ENCODE results near the gene PRRX2. TPM values are rescaled to one million over a fixed set of nuclear protein-coding genes. Genes with fewer than 3 reads are reported as not detected.

PRRX2 gene
- total RNA-seq, 2 donors from 2014 or later = 3.3 to 6.1 TPM

DNA sequence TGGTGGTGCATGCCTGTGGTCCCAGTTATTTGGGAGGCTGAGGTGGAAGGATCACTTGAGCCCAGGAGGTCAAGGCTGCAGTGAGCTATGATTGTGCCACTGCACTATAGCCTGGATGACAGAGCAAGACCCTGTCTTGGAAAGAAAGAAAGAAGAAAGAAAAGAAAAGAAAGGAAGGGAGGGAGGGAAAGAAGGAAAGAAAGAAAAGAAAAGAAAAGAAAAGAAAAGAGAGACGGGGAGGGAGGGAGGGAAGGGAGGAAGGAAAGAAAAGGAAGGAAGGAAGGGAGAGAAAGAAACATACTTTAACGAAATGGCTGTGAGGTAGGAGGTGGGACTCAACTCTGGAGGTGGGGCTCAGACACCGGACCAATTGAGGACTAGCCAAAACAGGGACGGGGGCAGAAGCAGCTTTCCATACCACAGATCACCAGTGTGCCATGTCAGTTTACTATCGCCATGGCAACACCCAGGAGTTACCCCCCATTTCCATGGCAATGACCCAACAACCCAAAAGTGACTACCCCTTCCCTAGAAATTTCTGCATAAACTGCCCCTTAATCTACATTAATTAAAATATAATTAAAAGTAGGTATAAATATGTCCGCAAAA lies 66.1 kb downstream of the PRRX2 start:
- ATAC-seq (replicated peaks in 1 of 2) (no peak), DNase-seq (no peak)
- no peak overlapping the region for H3K27ac Mint-ChIP-seq
- peaks cover 6% of the 10 kb centered on the region for H3K27me3 Mint-ChIP-seq (ENCODE audit: low read depth)
- no peaks in the 10 kb centered on the region for H3K9me3 Mint-ChIP-seq
- peaks cover 4% of the 10 kb centered on the region for H3K4me1 Mint-ChIP-seq (ENCODE audit: low read depth)
- H3K4me3 Mint-ChIP-seq = no peak overlapping the region
- no peaks in the 10 kb centered on the region for H3K36me3 Mint-ChIP-seq (ENCODE audit: insufficient read depth in 2 of 2)

DNA sequence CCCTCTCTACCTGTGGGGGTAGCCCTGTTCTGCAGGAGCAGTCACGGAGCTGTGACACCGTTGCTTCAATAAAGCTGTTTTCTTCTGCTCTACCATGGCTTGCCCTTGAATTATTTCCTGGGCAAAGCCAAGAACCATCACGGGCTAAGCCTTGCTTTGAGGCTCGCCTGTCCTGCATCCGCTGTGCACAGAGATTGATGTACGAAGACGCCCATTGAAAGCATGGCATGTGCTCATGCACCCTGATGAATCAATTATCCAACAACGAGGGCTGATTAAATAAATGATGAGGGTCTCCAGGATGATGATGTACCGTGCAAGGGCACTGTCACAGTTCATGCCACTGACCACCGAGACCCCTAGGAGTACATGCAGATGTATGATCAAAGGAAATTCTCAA lies 66.7 kb downstream of the PRRX2 start:
- Mint-ChIP-seq H3K9me3 (no peaks in the 10 kb centered on the region), H3K27me3 (ENCODE audit: low read depth) (peaks cover 6% of the 10 kb centered on the region), H3K4me1 (ENCODE audit: low read depth) (peaks cover 1% of the 10 kb centered on the region), H3K27ac (no peak overlapping the region), H3K36me3 (ENCODE audit: insufficient read depth in 2 of 2) (no peaks in the 10 kb centered on the region), H3K4me3 (no peak overlapping the region)
- ATAC-seq (replicated peaks in 1 of 2) (no peak), DNase-seq (no peak)

DNA sequence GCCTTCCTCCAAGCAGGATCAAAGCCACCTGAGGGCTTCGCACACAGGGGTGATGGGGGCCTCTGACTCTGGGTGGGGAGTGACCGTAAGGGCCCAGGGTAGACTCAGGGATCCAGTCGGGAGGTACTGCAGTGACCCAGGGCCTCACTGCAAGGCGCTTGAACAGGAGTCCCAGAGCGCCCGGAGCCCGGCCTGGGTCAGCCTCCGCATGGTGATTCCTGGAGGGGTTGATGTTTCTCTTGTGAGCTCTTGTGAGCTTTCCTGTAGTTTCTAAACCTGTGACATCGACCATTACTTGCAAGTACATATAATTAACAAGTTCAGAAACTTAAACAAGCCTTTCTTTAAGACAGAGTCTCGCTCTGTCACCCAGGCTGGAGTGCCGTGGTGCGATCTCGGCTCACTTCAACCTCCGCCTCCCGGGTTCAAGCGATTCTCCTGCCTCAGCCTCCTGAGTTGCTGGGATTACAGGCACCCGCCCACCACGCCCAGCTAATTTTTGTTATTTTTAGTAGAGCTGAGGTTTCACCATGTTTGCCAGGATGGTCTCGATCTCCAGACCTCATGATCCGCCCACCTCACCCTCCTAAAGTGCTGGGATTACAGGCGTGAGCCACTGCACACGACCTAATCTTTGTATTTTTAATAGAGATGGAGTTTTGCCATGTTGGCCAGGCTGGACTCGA lies 67.6 kb downstream of the PRRX2 start:
- Mint-ChIP-seq H3K9me3 (no peaks in the 10 kb centered on the region), H3K4me3 (no peak overlapping the region), H3K36me3 (ENCODE audit: insufficient read depth in 2 of 2) (no peaks in the 10 kb centered on the region), H3K4me1 (ENCODE audit: low read depth) (peaks cover 9% of the 10 kb centered on the region), H3K27me3 (ENCODE audit: low read depth) (peaks cover 6% of the 10 kb centered on the region), H3K27ac (no peak overlapping the region)
- ATAC-seq (replicated peaks in 1 of 2) = no peak
- DNase-seq = no peak

DNA sequence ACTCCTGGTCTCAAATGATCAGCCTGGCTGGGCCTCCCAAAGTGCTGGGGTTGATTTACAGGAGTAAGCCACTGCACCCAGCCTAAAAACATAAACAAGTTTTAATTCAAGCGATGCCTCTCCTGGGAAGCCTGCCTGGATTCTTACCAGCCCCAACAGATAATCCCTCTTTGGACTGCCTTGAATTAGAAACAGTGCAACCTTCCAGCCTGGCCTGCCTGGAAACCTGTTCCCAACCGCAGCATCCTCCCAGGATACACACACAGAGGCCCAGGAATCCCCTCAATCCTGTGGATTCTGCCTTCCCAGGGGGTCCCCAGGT lies 68.1 kb downstream of the PRRX2 start:
- H3K36me3 Mint-ChIP-seq (ENCODE audit: insufficient read depth in 2 of 2) = no peaks in the 10 kb centered on the region
- no peak overlapping the region for H3K4me3 Mint-ChIP-seq
- H3K27ac Mint-ChIP-seq = no peak overlapping the region
- H3K9me3 Mint-ChIP-seq = no peaks in the 10 kb centered on the region
- DNase-seq (no peak), ATAC-seq (replicated peaks in 1 of 2) (no peak)
- peaks cover 14% of the 10 kb centered on the region for H3K4me1 Mint-ChIP-seq (ENCODE audit: low read depth)
- H3K27me3 Mint-ChIP-seq (ENCODE audit: low read depth) = peaks cover 6% of the 10 kb centered on the region

DNA sequence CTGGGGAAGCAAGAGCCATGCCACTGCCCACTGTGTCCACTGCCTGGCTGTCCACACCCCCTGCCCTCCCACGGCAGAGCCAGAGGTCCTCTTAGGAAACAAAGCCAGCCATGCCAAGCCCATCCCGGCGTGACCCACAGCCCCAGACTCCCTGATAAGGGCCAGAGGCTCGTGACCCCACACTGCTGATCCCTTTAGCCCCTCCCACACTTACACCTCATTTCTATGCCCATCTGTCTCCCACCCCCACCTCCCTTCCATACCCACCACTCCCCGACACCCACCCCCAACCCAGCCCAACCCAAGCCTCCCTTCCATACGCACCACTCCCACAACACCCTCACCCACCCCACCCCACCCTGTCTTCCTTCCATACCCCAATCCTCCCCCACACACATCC lies 70.1 kb downstream of the PRRX2 start:
- DNase-seq (no peak), ATAC-seq (replicated peaks in 1 of 2) (no peak)
- no peaks in the 10 kb centered on the region for H3K9me3 Mint-ChIP-seq
- no peak overlapping the region for H3K4me3 Mint-ChIP-seq
- H3K27me3 Mint-ChIP-seq (ENCODE audit: low read depth) = peaks cover 6% of the 10 kb centered on the region
- no peaks in the 10 kb centered on the region for H3K36me3 Mint-ChIP-seq (ENCODE audit: insufficient read depth in 2 of 2)
- H3K27ac Mint-ChIP-seq = no peak overlapping the region
- H3K4me1 Mint-ChIP-seq (ENCODE audit: low read depth) = peaks cover 14% of the 10 kb centered on the region

DNA sequence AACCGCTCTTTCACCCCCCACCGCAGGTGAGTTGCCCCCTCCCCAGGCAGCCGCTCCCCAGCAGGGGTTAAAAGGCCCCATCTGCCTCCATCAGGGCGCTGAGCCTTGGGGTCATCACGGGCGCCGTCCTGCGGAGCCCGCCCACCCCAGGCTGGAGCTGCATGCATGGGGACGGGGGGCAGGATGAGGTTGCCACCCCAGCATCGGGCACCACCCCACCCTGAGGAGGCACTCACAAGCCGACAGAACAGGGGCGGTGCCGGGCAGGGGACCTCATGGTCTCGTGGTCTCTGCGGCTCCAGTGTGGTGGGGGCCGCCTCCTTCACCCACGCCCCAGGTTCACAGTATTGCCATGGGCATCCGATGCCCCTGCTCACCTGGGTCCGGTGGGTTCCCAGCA lies 70.9 kb downstream of the PRRX2 start:
- ATAC-seq (replicated peaks in 1 of 2) (no peak), DNase-seq (no peak)
- H3K4me1 Mint-ChIP-seq (ENCODE audit: low read depth) = peaks cover 14% of the 10 kb centered on the region
- H3K36me3 Mint-ChIP-seq (ENCODE audit: insufficient read depth in 2 of 2) = no peaks in the 10 kb centered on the region
- H3K27me3 Mint-ChIP-seq (ENCODE audit: low read depth) = peaks cover 3% of the 10 kb centered on the region
- H3K4me3 Mint-ChIP-seq = no peak overlapping the region
- H3K9me3 Mint-ChIP-seq = no peaks in the 10 kb centered on the region
- H3K27ac Mint-ChIP-seq = no peak overlapping the region

DNA sequence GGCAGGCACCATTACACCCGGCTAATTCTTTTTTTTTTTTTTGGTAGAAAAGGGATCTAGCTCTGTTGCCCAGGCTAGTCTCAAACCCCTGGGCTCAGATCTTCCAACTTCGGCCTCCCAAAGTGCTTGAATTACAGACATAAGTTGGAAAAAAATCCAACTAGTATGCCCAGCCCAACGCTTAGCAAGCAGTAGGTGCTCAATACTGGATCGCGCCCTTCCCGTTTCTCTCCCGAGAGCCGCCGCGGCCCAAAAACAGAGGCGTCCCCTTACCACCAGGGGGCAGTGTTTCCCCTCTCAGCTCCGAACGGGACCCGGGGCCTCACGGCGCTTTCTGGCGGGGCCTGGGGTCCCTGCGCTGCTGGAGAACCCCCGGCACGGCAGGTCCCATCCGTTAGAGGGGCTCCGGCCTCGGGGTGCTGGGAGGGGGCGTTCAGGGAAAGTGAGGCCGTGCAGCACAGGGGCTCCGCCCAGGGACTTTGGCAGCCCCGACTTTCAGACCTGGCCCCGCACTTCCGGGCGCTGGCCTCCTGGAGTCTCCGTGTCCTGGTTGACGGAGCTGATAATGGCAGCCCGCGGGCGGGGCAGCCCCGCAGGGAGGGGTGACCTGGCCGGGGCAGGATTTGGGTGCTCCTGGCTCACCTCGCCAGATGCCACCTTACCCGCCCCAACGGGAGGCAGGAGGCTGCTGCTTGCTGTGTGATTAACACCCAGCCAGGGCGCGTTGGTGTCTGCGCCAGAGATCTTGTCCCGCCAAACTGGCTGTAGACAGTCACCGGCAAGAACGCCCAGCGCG lies 72.2 kb downstream of the PRRX2 start:
- Mint-ChIP-seq H3K27me3 (ENCODE audit: low read depth) (no peaks in the 10 kb centered on the region), H3K9me3 (no peaks in the 10 kb centered on the region)

DNA sequence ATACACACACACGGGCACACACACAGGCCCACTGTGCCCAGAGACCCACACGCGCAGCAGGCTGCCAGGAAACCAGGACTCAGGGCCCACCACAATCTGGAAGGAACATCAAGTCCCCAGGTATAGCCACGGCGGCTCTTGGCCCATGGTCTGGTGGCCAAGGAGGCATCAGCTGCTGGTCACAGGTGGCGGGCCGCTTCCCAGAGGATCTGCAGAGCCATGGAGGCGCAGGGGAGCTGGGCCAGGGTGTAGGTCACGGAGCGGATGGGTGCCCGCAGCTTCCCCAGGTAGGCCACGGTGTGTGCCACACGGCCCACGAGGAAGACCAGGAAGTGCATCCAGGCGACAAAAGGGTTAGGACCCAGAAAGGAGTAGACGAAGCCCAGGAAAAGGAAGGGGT lies 74.0 kb downstream of the PRRX2 start:
- H3K27ac Mint-ChIP-seq = no peak overlapping the region
- H3K27me3 Mint-ChIP-seq (ENCODE audit: low read depth) = no peaks in the 10 kb centered on the region
- H3K4me3 Mint-ChIP-seq = no peak overlapping the region
- H3K36me3 Mint-ChIP-seq (ENCODE audit: insufficient read depth in 2 of 2) = no peaks in the 10 kb centered on the region
- H3K4me1 Mint-ChIP-seq (ENCODE audit: low read depth) = peaks cover 14% of the 10 kb centered on the region
- ATAC-seq (replicated peaks in 1 of 2) (no peak), DNase-seq (no peak)
- no peaks in the 10 kb centered on the region for H3K9me3 Mint-ChIP-seq

More for the DNA sequence above, 72.2 kb downstream of the PRRX2 start:
- DNase-seq (peak; percentile 88 to 92), ATAC-seq (replicated peaks in 1 of 2) (peak; percentile 90 to 92)
- no peaks in the 10 kb centered on the region for H3K36me3 Mint-ChIP-seq (ENCODE audit: insufficient read depth in 2 of 2)
- peaks cover 14% of the 10 kb centered on the region for H3K4me1 Mint-ChIP-seq (ENCODE audit: low read depth)
- no peak overlapping the region for H3K27ac Mint-ChIP-seq
- peak overlapping the region; percentile 76 to 83 for H3K4me3 Mint-ChIP-seq

DNA sequence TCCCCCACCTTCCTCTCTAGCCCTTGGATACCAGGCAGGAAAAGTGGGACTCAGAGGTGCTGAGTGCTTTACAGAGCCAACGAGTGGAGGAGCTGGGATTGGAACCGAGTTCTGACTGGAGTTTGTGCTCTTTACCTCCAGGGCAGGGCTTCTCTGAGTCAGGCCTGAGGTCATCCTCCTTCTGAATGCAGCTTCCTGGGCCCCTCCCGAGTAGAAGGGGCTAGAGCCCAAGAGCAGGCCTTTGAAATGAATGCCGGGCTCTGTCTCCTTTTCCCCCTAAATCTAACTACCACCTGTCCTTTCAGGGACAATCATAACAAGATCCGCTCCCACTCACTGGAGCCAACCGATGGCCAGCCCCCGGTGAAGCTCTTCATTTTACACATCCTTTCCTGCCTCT lies 74.7 kb downstream of the PRRX2 start:
- ATAC-seq (replicated peaks in 1 of 2) (no peak), DNase-seq (no peak)
- Mint-ChIP-seq H3K9me3 (no peaks in the 10 kb centered on the region), H3K4me1 (ENCODE audit: low read depth) (peaks cover 14% of the 10 kb centered on the region), H3K4me3 (no peak overlapping the region), H3K27ac (no peak overlapping the region), H3K27me3 (ENCODE audit: low read depth) (no peaks in the 10 kb centered on the region), H3K36me3 (ENCODE audit: insufficient read depth in 2 of 2) (no peaks in the 10 kb centered on the region)

DNA sequence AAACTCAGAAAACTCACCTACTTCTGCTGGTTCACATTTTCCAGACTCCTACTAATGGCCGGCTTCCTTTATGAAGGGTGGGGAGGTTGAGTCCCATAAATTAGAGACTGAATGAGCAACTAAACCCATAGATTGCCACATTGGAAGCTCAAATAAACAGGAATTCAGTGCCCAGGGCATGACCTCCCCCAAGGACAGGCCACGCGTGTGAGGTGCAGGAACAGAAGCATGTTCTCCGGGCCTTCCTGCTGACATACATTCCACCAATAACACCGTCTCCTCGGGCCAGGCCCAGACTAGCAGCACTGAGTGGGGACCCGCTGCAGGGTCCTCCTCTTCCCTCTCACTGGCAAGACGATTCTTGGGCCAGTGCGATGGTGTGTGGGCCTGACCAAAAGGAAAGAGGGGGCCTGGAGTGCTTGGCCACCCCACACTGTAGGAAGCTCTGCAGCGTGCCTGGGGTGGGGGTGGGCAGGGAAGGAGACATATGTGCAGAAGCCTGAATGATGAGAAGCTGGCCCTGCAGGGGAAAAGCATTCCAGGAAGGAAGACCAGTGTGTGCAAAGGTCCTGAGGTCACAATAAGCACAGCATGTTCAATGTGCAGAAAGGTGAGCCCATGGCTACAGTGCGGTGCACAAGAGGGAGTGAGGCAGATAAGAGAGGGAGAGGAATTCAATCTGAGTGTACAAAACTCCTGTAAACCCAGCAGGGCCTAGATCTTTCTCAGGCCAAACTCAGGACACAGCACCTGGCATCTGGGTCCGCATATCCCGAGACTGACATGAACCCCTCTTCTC lies 75.4 kb downstream of the PRRX2 start:
- no peak for ATAC-seq (replicated peaks in 1 of 2)

DNA sequence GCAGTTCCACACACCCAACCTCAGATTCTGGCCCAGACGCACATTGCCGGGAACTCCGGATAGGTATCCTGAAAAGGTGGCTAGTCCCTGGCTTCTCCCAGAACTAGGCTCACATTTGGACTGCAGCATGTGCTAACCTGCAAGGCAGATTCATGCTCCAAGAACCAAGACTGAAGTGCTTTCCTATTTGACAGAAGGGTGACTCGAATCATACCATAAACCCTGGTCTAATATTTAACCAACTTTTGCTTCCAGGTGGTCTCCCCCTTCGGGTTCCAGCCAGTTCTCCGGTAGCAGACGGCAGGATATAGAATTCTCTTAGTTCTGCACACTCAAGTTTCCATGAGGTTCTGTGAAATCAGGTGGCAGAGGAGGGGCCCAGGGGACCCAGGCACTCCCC lies 79.8 kb downstream of the PRRX2 start:
- ATAC-seq (replicated peaks in 1 of 2) = no peak

More for the DNA sequence above, 75.4 kb downstream of the PRRX2 start:
- Mint-ChIP-seq H3K27ac (no peak overlapping the region), H3K27me3 (ENCODE audit: low read depth) (no peaks in the 10 kb centered on the region), H3K4me3 (no peak overlapping the region), H3K36me3 (ENCODE audit: insufficient read depth in 2 of 2) (no peaks in the 10 kb centered on the region), H3K4me1 (ENCODE audit: low read depth) (peaks cover 14% of the 10 kb centered on the region), H3K9me3 (no peaks in the 10 kb centered on the region)
- no peak for DNase-seq

DNA sequence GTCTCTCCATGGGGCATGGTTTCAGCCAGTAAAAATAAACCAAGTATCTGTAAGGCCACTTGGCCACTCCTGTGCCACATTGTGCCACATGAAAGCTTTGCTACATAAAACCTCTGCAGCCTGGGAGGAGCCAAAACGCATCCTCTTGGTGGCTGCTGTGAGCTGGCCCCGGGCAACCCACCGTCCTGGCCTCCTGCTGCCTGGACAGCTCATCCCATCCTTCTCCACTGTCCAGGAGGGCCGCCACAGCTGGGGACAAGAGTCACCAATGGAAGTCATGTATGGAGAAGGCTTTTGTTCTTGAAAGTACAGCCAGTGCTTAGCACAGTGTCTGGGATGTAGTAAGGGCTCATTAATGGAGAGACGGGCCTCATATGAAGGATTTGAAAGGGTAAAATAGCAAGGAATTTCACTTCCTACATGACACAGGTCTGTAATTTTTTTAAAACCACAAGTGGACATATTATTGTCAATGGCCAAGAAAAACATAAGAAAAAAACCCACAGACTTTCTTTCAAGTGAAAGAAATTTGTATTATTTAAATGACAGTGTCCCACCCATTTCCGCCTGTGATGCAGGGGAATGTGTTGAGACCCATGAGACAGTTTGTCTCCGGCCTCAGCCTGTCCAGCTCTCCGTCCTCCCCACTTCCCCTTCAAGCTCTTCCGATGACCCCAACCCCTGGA lies 80.8 kb downstream of the PRRX2 start:
- no peaks in the 10 kb centered on the region for H3K36me3 Mint-ChIP-seq (ENCODE audit: insufficient read depth in 2 of 2)
- peaks cover 6% of the 10 kb centered on the region for H3K4me1 Mint-ChIP-seq (ENCODE audit: low read depth)
- H3K27me3 Mint-ChIP-seq (ENCODE audit: low read depth) = no peaks in the 10 kb centered on the region
- H3K9me3 Mint-ChIP-seq = no peaks in the 10 kb centered on the region
- no peak overlapping the region for H3K4me3 Mint-ChIP-seq
- H3K27ac Mint-ChIP-seq = no peak overlapping the region
- DNase-seq (no peak), ATAC-seq (replicated peaks in 1 of 2) (no peak)

More for the DNA sequence above, 79.8 kb downstream of the PRRX2 start:
- Mint-ChIP-seq H3K9me3 (no peaks in the 10 kb centered on the region), H3K27ac (no peak overlapping the region), H3K4me3 (no peak overlapping the region), H3K4me1 (ENCODE audit: low read depth) (peaks cover 6% of the 10 kb centered on the region), H3K27me3 (ENCODE audit: low read depth) (no peaks in the 10 kb centered on the region), H3K36me3 (ENCODE audit: insufficient read depth in 2 of 2) (no peaks in the 10 kb centered on the region)
- DNase-seq = no peak
